A549 (cell line): ENCODE measurements around the gene SETD2. TPM values are rescaled to one million over a fixed set of nuclear protein-coding genes. Genes with fewer than 3 reads are reported as not detected.
"Not testable (repeated sequence)": the region's sequence is repeated elsewhere in the genome, so short reads cannot be mapped to it uniquely, and the experiment has no call there.

Experiments used
- ATAC-seq, 2 experiments: fragments of 200-7000 bp in 1 of 2; fragments of >200 bp in 1 of 2; cut with Nextera tagmentation in 1 of 2; cut with Tn5 transposase in 1 of 2; 3 replicates each; pipeline versions ENCODE4 v1.8.0 to v1.9.1; 2018 to 2020; ENCODE audit warnings: mild to moderate bottlenecking in 1 of 2, moderate library complexity in 1 of 2
- CTCF ChIA-PET: fragments of 300-600 bp; sonication (Branson Sonifier 250); formaldehyde crosslinking; extraction: SDS; loops from one replicate; lab custom pipeline; 2021; ENCODE audit warnings: antibody characterized with exemption, inconsistent platforms; lab: Yijun Ruan, JAX
- POLR2A ChIA-PET: fragments of 350-600 bp; formaldehyde crosslinking; extraction: SDS; loops from one replicate; lab custom pipeline; 2021; ENCODE audit warnings: antibody characterized with exemption, inconsistent platforms; lab: Yijun Ruan, JAX
- DNase-seq, 2 experiments: peaks; one replicate each; pipeline versions ENCODE4 v3.0.0 to v3.0.0-alpha.2; 2011 to 2016; ENCODE audit warnings: low read depth in 1 of 2, low spot score in 1 of 2
- FAIRE-seq: peaks from 2 replicates; lab custom pipeline; 2011; peaks lifted over from hg19 to GRCh38; lab: Jason Lieb, UNC
- H3K27ac ChIP-seq, 2 experiments: fragments of >200 bp; sonication (Bioruptor Twin); formaldehyde crosslinking; 3 replicates each; pipeline ENCODE4 v1.5.1; 2016 to 2017
- H3K4me1 ChIP-seq: fragments of >200 bp; sonication (Bioruptor Twin); formaldehyde crosslinking; 3 replicates; pipeline ENCODE4 v1.6.1; 2016
- H3K4me2 ChIP-seq: fragments of >200 bp; sonication (Bioruptor Twin); formaldehyde crosslinking; 3 replicates; pipeline ENCODE4 v1.6.1; 2016
- H3K4me3 ChIP-seq: fragments of >200 bp; sonication (Bioruptor Twin); formaldehyde crosslinking; 3 replicates; pipeline ENCODE4 v1.5.1; 2016
- H3K9me3 ChIP-seq: fragments of >200 bp; sonication (Bioruptor Twin); formaldehyde crosslinking; 3 replicates; pipeline ENCODE4 v1.6.1; 2016
- CHD2 ChIP-seq: fragments of 150-350 bp; IDR thresholded peaks from 2 replicates; pipeline ENCODE4 v1.6.1; 2014; ENCODE audit warnings: low read length; ENCODE audit not compliant: partially characterized antibody
- EHF ChIP-seq: fragments of 250-450 bp; sonication (Bioruptor Pico); IDR thresholded peaks from 2 replicates; pipeline ENCODE4 v1.5.0; 2020; ENCODE audit warnings: mild to moderate bottlenecking
- EHMT2 ChIP-seq: fragments of 200-600 bp; sonication (generic); IDR thresholded peaks from 2 replicates; pipeline ENCODE4 v1.6.1; 2016; ENCODE audit warnings: antibody characterized with exemption, low read depth, mild to moderate bottlenecking, moderate library complexity
- ELK1 ChIP-seq: fragments of 150-350 bp; IDR thresholded peaks from 2 replicates; pipeline ENCODE4 v1.6.1; 2014; ENCODE audit warnings: low read depth, mild to moderate bottlenecking, low read length
- EP300 ChIP-seq, 2 experiments: fragments of >200 bp; sonication (Bioruptor Twin); formaldehyde crosslinking; IDR thresholded peaks; 2 replicates in 1 of 2; 3 replicates in 1 of 2; pipeline ENCODE4 v1.6.1; 2016 to 2017
- FOXS1 ChIP-seq: fragments of 250-450 bp; sonication (Bioruptor Pico); IDR thresholded peaks from 2 replicates; pipeline ENCODE4 v1.5.0; 2020; ENCODE audit warnings: mild to moderate bottlenecking, moderate library complexity
- HDAC2 ChIP-seq: fragments of 200-600 bp; sonication (generic); IDR thresholded peaks from 2 replicates; pipeline ENCODE4 v1.6.1; 2016
- HES2 ChIP-seq: fragments of >200 bp; sonication (Bioruptor Twin); formaldehyde crosslinking; IDR thresholded peaks from 2 replicates; pipeline ENCODE4 v1.6.1; 2016
- HEYL ChIP-seq: fragments of 250-450 bp; sonication (Bioruptor Pico); IDR thresholded peaks from 2 replicates; pipeline ENCODE4 v1.8.0; 2021; ENCODE audit warnings: mild to moderate bottlenecking, moderate library complexity
- HMGXB4 ChIP-seq: fragments of 250-450 bp; sonication (Bioruptor Pico); IDR thresholded peaks from 2 replicates; pipeline ENCODE4 v1.5.0; 2021; ENCODE audit warnings: mild to moderate bottlenecking, moderate library complexity, borderline replicate concordance
- KDM1A ChIP-seq: fragments of 200-600 bp; sonication (generic); IDR thresholded peaks from 2 replicates; pipeline ENCODE4 v1.6.1; 2016; ENCODE audit warnings: low read depth, mild to moderate bottlenecking
- KDM5A ChIP-seq: fragments of 200-600 bp; sonication (generic); IDR thresholded peaks from 2 replicates; pipeline ENCODE4 v1.6.1; 2016; ENCODE audit warnings: antibody characterized with exemption, mild to moderate bottlenecking
- MAX ChIP-seq: IDR thresholded peaks from 2 replicates; pipeline ENCODE4 v1.6.1; 2012
- MYC ChIP-seq: IDR thresholded peaks from 2 replicates; pipeline ENCODE4 v1.6.1; 2012; ENCODE audit warnings: mild to moderate bottlenecking, inconsistent platforms, low read length, improper control_type of control experiment, borderline replicate concordance
- NFE2L2 ChIP-seq: fragments of 150-350 bp; conservative IDR thresholded peaks from 2 replicates; pipeline ENCODE4 v1.6.1; 2014; ENCODE audit warnings: low read length
- PHF8 ChIP-seq: fragments of 200-600 bp; sonication (generic); IDR thresholded peaks from 2 replicates; pipeline ENCODE4 v1.6.1; 2016; ENCODE audit warnings: low read depth, mild to moderate bottlenecking, antibody characterized with exemption, moderate library complexity, borderline replicate concordance
- POLR2AphosphoS2 ChIP-seq: conservative IDR thresholded peaks from 2 replicates; pipeline ENCODE4 v1.6.1; 2012; ENCODE audit warnings: low read length, improper control_type of control experiment, inconsistent platforms
- RAD21 ChIP-seq, 2 experiments: fragments of >200 bp in 1 of 2; sonication (Bioruptor Twin) in 1 of 2; formaldehyde crosslinking in 1 of 2; IDR thresholded peaks in 1 of 2; conservative IDR thresholded peaks in 1 of 2; 2 replicates in 1 of 2; 3 replicates in 1 of 2; pipeline ENCODE4 v1.6.1; 2012 to 2018; ENCODE audit warnings: inconsistent platforms in 1 of 2
- RNF2 ChIP-seq: fragments of 200-600 bp; sonication (generic); IDR thresholded peaks from 2 replicates; pipeline ENCODE4 v1.6.1; 2016; ENCODE audit warnings: low read depth, mild to moderate bottlenecking, antibody characterized with exemption, moderate library complexity, borderline replicate concordance
- TP53 ChIP-seq: fragments of 250-450 bp; sonication (Bioruptor Pico); IDR thresholded peaks from 2 replicates; pipeline ENCODE4 v1.5.0; 2021; ENCODE audit warnings: mild to moderate bottlenecking, moderate library complexity
- ZSCAN20 ChIP-seq: fragments of 250-450 bp; sonication (Bioruptor Pico); IDR thresholded peaks from 2 replicates; pipeline ENCODE4 v1.8.0; 2022; ENCODE audit warnings: mild to moderate bottlenecking, moderate library complexity
- WGBS: methylation state at CpG from one replicate; pipeline ENCODE4 v1.1.6; 2017; ENCODE audit errors: missing lambda C conversion rate; 5-methylcytosine and 5-hydroxymethylcytosine counted together
- polyA plus RNA-seq, 4 experiments: library from polyadenylated mRNA; depleted of rRNA in 3 of 4; stranded (reverse); fragments of >200 nt; fragmentation: RNase III in 1 of 4; extraction: RNeasy Plus Mini Kit Qiagen cat#74134 plus additional on column Dnase treatment in 1 of 4; gene quantifications; 2 replicates in 3 of 4; 3 replicates in 1 of 4; pipeline ENCODE4 v1.2.3, GENCODE V29; 2011 to 2017
- TF ChIP-seq, protein P1 (sequence below): fragments of 450-650 bp; IDR thresholded peaks from 2 replicates; pipeline ENCODE4 v1.6.1; 2014; ENCODE audit warnings: antibody characterized with exemption

The SETD2 gene
- polyA plus RNA-seq, 2 of the 4 experiments (the other 2 are of a cell fraction): 16.8 to 26.1 TPM

- Histone ChIP-seq H3K9me3 (no peaks in the 10 kb centered on the region), H3K4me1 (peaks cover 6% of the 10 kb centered on the region; the same call in 2 of the 3 replicates), H3K4me2 (no peak overlapping the region), H3K4me3 (no peak overlapping the region), H3K27ac (no peak overlapping the region)
- TF ChIP-seq ZSCAN20 (CRISPR knock-in tag) (no peak), NFE2L2 (no peak), POLR2AphosphoS2 (no peak), RNF2 (no peak), EP300 (IDR thresholded peaks at IDR 0.05) (no peak), MYC (no peak), HDAC2 (no peak), EHMT2 (no peak)
- ATAC-seq: no peak
- FAIRE-seq: no peak
- 73% methylated on average over 5 of the region's 5 CpGs for WGBS
- ChIA-PET CTCF (interaction anchor here (1.2 to 1.6 kb wide), 2 partner anchors 118 to 147 kb away, joined by 6 to 8 read pairs; no protein-coding TSS in a partner anchor), POLR2A (no interaction called here)
- no peak for DNase-seq
These were observed 121.6 kb downstream of the SETD2 start for GRCh38 chr3:47042231-47042791.

DNA sequence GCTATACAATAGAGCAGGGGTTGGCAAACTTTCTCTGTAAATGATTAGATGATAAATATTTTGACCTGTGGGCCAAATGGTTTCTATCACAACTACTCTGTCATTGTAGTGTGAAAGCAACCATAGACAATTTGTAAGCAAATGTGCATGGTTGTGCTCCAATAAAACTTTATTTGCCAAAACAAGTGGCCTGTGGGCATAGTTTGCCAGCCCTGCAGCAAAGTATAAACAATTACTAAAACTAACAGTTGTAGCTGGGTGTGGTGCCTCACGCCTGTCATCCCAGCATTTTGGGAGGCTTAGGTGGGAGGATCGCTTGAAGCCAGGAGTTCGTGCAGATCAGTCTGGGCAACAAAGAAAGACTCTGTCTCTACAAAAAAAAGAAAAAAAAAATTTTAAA, 122.8 kb downstream of the SETD2 start:
- H3K9me3 ChIP-seq: no peaks in the 10 kb centered on the region
- CTCF ChIA-PET: interaction anchor here (1.0 to 1.6 kb wide), 5 partner anchors 9 to 329 kb away, joined by 3 to 8 read pairs (median 3); no protein-coding TSS in a partner anchor
- no peak for FAIRE-seq
- 92% methylated on average over 3 of the region's 3 CpGs for WGBS
- no peak for TF ChIP-seq TP53 (CRISPR knock-in tag)
- TF ChIP-seq HMGXB4 (CRISPR knock-in tag): no peak
- TF ChIP-seq CHD2: no peak
- TF ChIP-seq KDM1A: no peak
- no peak for TF ChIP-seq KDM5A
- no peak for TF ChIP-seq RAD21 (conservative IDR thresholded peaks at IDR 0.05 in 1 of 2, IDR thresholded peaks at IDR 0.05 in 1 of 2)
- TF ChIP-seq, protein P1, sequence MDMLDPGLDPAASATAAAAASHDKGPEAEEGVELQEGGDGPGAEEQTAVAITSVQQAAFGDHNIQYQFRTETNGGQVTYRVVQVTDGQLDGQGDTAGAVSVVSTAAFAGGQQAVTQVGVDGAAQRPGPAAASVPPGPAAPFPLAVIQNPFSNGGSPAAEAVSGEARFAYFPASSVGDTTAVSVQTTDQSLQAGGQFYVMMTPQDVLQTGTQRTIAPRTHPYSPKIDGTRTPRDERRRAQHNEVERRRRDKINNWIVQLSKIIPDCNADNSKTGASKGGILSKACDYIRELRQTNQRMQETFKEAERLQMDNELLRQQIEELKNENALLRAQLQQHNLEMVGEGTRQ: no peak
- TF ChIP-seq ELK1: no peak
- no peak for TF ChIP-seq PHF8
- TF ChIP-seq HEYL: no peak
- TF ChIP-seq FOXS1: no peak
- TF ChIP-seq EHF (CRISPR knock-in tag): no peak
- no peak for TF ChIP-seq HES2
- no peak for TF ChIP-seq MAX
- no peak for TF ChIP-seq NFE2L2
- TF ChIP-seq, all 56 proteins: peak for 0
- H3K27ac ChIP-seq: no peak overlapping the region
- ATAC-seq (no peak), DNase-seq (no peak)
- H3K4me1 ChIP-seq: no peaks in the 10 kb centered on the region
- H3K4me3 ChIP-seq: no peak overlapping the region
- no peak overlapping the region for H3K4me2 ChIP-seq
- POLR2A ChIA-PET: interaction anchor here (0.7 kb wide), 1 partner anchor 23 kb away, joined by 4 read pairs; no protein-coding TSS in a partner anchor

DNA sequence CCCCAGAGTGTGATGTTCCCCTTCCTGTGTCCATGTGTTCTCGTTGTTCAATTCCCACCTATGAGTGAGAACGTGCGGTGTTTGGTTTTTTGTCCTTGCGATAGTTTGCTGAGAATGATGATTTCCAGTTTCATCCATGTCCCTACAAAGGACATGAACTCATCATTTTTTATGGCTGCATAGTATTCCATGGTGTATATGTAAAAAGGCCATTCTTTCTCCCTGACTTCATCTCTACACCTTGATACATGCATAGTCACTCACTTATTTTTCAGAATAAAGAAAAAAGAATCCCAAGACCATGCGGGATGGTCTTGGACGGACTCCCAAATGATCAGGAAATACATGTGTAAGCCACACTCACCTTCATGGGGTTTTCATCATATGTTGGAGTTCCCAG, 126.6 kb downstream of the SETD2 start:
- H3K4me1 ChIP-seq, H3K4me2 ChIP-seq, H3K4me3 ChIP-seq, CTCF ChIA-PET, DNase-seq, FAIRE-seq, POLR2A ChIA-PET, ATAC-seq, H3K9me3 ChIP-seq, H3K27ac ChIP-seq: not testable (repeated sequence)
- 70% methylated on average over 5 of the region's 6 CpGs for WGBS
